HG03108 (cell line): ENCODE measurements around the gene PAAF1.
"Not testable (repeated sequence)": the region's sequence is repeated elsewhere in the genome, so short reads cannot be mapped to it uniquely, and the experiment has no call there.

ENCODE experiments used
- ATAC-seq: cut with Tn5 transposase; IDR thresholded peaks from one replicate; pipeline ENCODE4 v1.9.1; 2021; ENCODE audit warnings: moderate library complexity; ENCODE audit not compliant: unreplicated experiment

Gene PAAF1

GRCh38 chr11:73880449-73880848 is 3.6 kb downstream of the PAAF1 start:
- ATAC-seq: not testable (repeated sequence)

GRCh38 chr11:73883856-73884255 is 7.1 kb downstream of the PAAF1 start:
- no peak for ATAC-seq

- no peak for ATAC-seq
Measured at GRCh38 chr11:73888244-73888643, 11.4 kb downstream of the PAAF1 start.

GRCh38 chr11:73889019-73889418 is 12.2 kb downstream of the PAAF1 start:
- ATAC-seq: no peak

- no peak for ATAC-seq
Measured at GRCh38 chr11:73889536-73889935, 12.7 kb downstream of the PAAF1 start.

GRCh38 chr11:73893041-73893440 is 16.2 kb downstream of the PAAF1 start:
- ATAC-seq: no peak

- ATAC-seq: no peak
Measured at GRCh38 chr11:73894725-73895335, 18.0 kb downstream of the PAAF1 start.

- ATAC-seq: no peak
Measured at GRCh38 chr11:73902303-73902702, 25.5 kb downstream of the PAAF1 start.

- ATAC-seq: no peak
Measured at GRCh38 chr11:73907191-73907590, 30.4 kb downstream of the PAAF1 start.

GRCh38 chr11:73912026-73912425 is 35.2 kb downstream of the PAAF1 start:
- no peak for ATAC-seq

- no peak for ATAC-seq
Measured at GRCh38 chr11:73913472-73913871, 36.7 kb downstream of the PAAF1 start.

GRCh38 chr11:73914284-73914683 is 37.5 kb downstream of the PAAF1 start:
- no peak for ATAC-seq

- no peak for ATAC-seq
Measured at GRCh38 chr11:73916435-73916834, 39.6 kb downstream of the PAAF1 start.

GRCh38 chr11:73921180-73921579 is 44.4 kb downstream of the PAAF1 start:
- no peak for ATAC-seq

- no peak for ATAC-seq
Measured at GRCh38 chr11:73929388-73929787, 52.6 kb downstream of the PAAF1 start.

- ATAC-seq: no peak
Measured at GRCh38 chr11:73931039-73931645, 54.3 kb downstream of the PAAF1 start.

- no peak for ATAC-seq
Measured at GRCh38 chr11:73931951-73932350, 55.2 kb downstream of the PAAF1 start.

GRCh38 chr11:73932781-73933180 is 56.0 kb downstream of the PAAF1 start:
- no peak for ATAC-seq

- ATAC-seq: not testable (repeated sequence)
Measured at GRCh38 chr11:73936047-73936446, 59.2 kb downstream of the PAAF1 start.

- no peak for ATAC-seq
Measured at GRCh38 chr11:73939096-73939495, 62.3 kb downstream of the PAAF1 start.

- no peak for ATAC-seq
Measured at GRCh38 chr11:73940801-73941570, 64.2 kb downstream of the PAAF1 start.

- no peak for ATAC-seq
Measured at GRCh38 chr11:73942010-73942409, 65.2 kb downstream of the PAAF1 start.
